Testis (tissue), 2 donors: Measurements from ENCODE around the gene LPP.

Experiments
- CTCF ChIP-seq, 3 experiments: fragments of 450-650 bp in 2 of 3; fragments of 200-600 bp in 1 of 3; sonication (generic) in 1 of 3; IDR thresholded peaks; one replicate each; pipeline ENCODE4 v1.5.1; 2016 to 2019; ENCODE audit warnings: antibody characterized with exemption in 3 of 3, mild to moderate bottlenecking in 2 of 3, moderate library complexity in 1 of 3
- POLR2A ChIP-seq: fragments of 450-650 bp; IDR thresholded peaks from one replicate; pipeline ENCODE4 v1.6.1; 2017; ENCODE audit warnings: antibody characterized with exemption, mild to moderate bottlenecking, moderate library complexity

- TF ChIP-seq POLR2A (no peak), CTCF (IDR thresholded peaks at IDR 0.05) (no peak)
Measured at GRCh38 chr3:188826574-188826973, 672.6 kb downstream of the LPP start.
